ENCODE measurements around the gene MYL7. TPM values are rescaled to one million over a fixed set of nuclear protein-coding genes. Genes with fewer than 3 reads are reported as not detected.
A peak's percentile ranks its signal among the peaks of the same experiment; 100 is the strongest.

MYL7 gene
- total and polyA plus RNA-seq, 9 of the 15 experiments (the other 6 are each of a cell fraction or from before 2014, with no cell fraction given) = not detected

GRCh38 chr7:44162179-44162578, 21.0 kb upstream of the MYL7 start:
- no peak for FAIRE-seq
- Histone ChIP-seq H3K4me1 (replicated peaks in 1 of 2; ENCODE audit: control insufficient read depth in 2 of 2, insufficient read depth in 2 of 2, low read length in 2 of 2) (peaks cover 0 to 17% of the 10 kb centered on the region in 2 experiments; a peak in 3 of 5 replicates), H3K36me3 (ENCODE audit: control insufficient read depth, insufficient read depth, low read length) (no peaks in the 10 kb centered on the region), H3K79me2 (ENCODE audit: control insufficient read depth, insufficient read depth, low read length) (no peaks in the 10 kb centered on the region), H3K4me3 (no peak overlapping the region), H3K27ac (ENCODE audit: extremely low read depth, low read depth, low read length) (no peak overlapping the region), H3K9me1 (ENCODE audit: control insufficient read depth, insufficient read depth, low read length) (no peaks in the 10 kb centered on the region), H2AFZ (ENCODE audit: low read depth, low read length) (no peak overlapping the region), H3K4me2 (ENCODE audit: insufficient read depth, low read length) (no peak overlapping the region), H3K9me3 (replicated peaks; ENCODE audit: control insufficient read depth, insufficient read depth, low read depth, low read length) (no peaks in the 10 kb centered on the region), H4K20me1 (replicated peaks; ENCODE audit: control insufficient read depth, insufficient read depth, low read length) (no peaks in the 10 kb centered on the region; the same call in 1 of the 2 replicates), H3K9ac (ENCODE audit: insufficient read depth in 1 of 2, low read depth in 2 of 2, low read length in 2 of 2) (peak overlapping the region in 1 of 2 experiments; percentile 43; a peak in 1 of 4 replicates), H3K27me3 (ENCODE audit: control insufficient read depth in 2 of 2, insufficient read depth in 2 of 2, low read length in 2 of 2) (peaks cover 3 to 12% of the 10 kb centered on the region in 2 experiments; a peak in 3 of 5 replicates)
- DNase-seq (ENCODE audit: extremely low read depth in 1 of 4, low spot score in 3 of 4) = no peak
- 2% methylated on average over 4 of the region's 4 CpGs for WGBS (ENCODE audit: insufficient coverage, low coverage, missing lambda C conversion rate)
- ChIA-PET POLR2A (no interaction called here), CTCF (ENCODE audit: low intra/inter-chr PET ratio) (no interaction called here)
- no peak for ATAC-seq
- in situ Hi-C loops (cut with MboI) = no loop called here
- TF ChIP-seq TBP (optimal IDR thresholded peaks at IDR 0.05; ENCODE audit: low read depth, low read length) = no peak
- no TSS peak for BruUV-seq (replicated peaks)
- intact Hi-C loops (cut with micrococcal nuclease) = no loop called here

- Histone ChIP-seq H2AFZ (ENCODE audit: low read depth, low read length) (no peak overlapping the region), H3K79me2 (ENCODE audit: control insufficient read depth, insufficient read depth, low read length) (no peaks in the 10 kb centered on the region), H3K27me3 (ENCODE audit: control insufficient read depth in 2 of 2, insufficient read depth in 2 of 2, low read length in 2 of 2) (peaks cover 3 to 12% of the 10 kb centered on the region in 2 experiments; a peak in 3 of 5 replicates), H3K9me3 (replicated peaks; ENCODE audit: control insufficient read depth, insufficient read depth, low read depth, low read length) (no peaks in the 10 kb centered on the region), H3K36me3 (ENCODE audit: control insufficient read depth, insufficient read depth, low read length) (no peaks in the 10 kb centered on the region), H3K4me2 (ENCODE audit: insufficient read depth, low read length) (no peak overlapping the region), H3K4me3 (no peak overlapping the region), H3K9ac (ENCODE audit: insufficient read depth in 1 of 2, low read depth in 2 of 2, low read length in 2 of 2) (no peak overlapping the region), H3K4me1 (replicated peaks in 1 of 2; ENCODE audit: control insufficient read depth in 2 of 2, insufficient read depth in 2 of 2, low read length in 2 of 2) (peaks cover 0 to 19% of the 10 kb centered on the region in 2 experiments; a peak in 3 of 5 replicates), H3K9me1 (ENCODE audit: control insufficient read depth, insufficient read depth, low read length) (no peaks in the 10 kb centered on the region), H4K20me1 (replicated peaks; ENCODE audit: control insufficient read depth, insufficient read depth, low read length) (no peaks in the 10 kb centered on the region; the same call in 1 of the 2 replicates), H3K27ac (ENCODE audit: extremely low read depth, low read depth, low read length) (no peak overlapping the region)
- ATAC-seq = no peak
- ChIA-PET CTCF (ENCODE audit: low intra/inter-chr PET ratio) (no interaction called here), POLR2A (interaction anchor here (0.9 kb wide), 1 partner anchor 14 kb away, joined by 3 read pairs; no protein-coding TSS in a partner anchor)
- no peak for DNase-seq (ENCODE audit: extremely low read depth in 1 of 4, low spot score in 3 of 4)
- in situ Hi-C loops (cut with MboI) = no loop called here
- WGBS (ENCODE audit: insufficient coverage, low coverage, missing lambda C conversion rate) = 21% methylated on average over 2 of the region's 2 CpGs
- intact Hi-C loops (cut with micrococcal nuclease) = no loop called here
- BruUV-seq (replicated peaks) = no TSS peak
- FAIRE-seq = peak; percentile 35
- TF ChIP-seq ATF6 (CRISPR knock-in tag; IDR thresholded peaks at IDR 0.05) = no peak
- no peak for TF ChIP-seq SMARCA5 (IDR thresholded peaks at IDR 0.05)
- no peak for TF ChIP-seq ZNF592 (IDR thresholded peaks at IDR 0.05)
- no peak for TF ChIP-seq ZNF512 (tag; IDR thresholded peaks at IDR 0.05)
- no peak for TF ChIP-seq ZNF274 (IDR thresholded peaks at IDR 0.05; ENCODE audit: borderline replicate concordance, low read depth, low read length)
- no peak for TF ChIP-seq LEF1 (IDR thresholded peaks at IDR 0.05)
- no peak for TF ChIP-seq TFAM (CRISPR knock-in tag; conservative IDR thresholded peaks at IDR 0.05)
Observed at GRCh38 chr7:44161371-44161770, 20.2 kb upstream of the MYL7 start.
